ENCODE data around the gene TGM3. TPM values are rescaled to one million over a fixed set of nuclear protein-coding genes. Genes with fewer than 3 reads are reported as not detected.

The TGM3 gene
- total and polyA plus RNA-seq, 2 of the 4 experiments (the other 2 are of a cell fraction) = not detected

DNA sequence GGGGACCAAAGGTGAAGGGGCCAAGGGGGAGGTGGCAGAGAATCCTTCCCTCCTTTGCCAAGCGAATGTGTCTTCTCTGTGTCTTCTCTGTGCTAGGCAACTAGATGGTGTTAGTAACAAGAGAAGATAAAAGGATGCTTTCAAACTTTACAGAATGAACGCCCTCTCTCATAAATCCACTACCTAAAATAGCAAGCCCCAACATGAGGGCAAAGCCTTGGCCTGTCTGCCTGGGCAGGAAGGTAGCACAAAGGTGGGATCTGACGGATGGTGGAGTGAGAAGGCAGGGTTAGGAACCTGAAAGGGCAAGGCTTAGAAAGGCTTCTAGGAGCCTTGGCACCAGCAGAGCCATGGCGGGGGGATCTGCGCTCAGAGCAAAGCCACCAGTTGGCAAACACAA lies 13.6 kb upstream of the TGM3 start:
- peak overlapping the region; percentile 21 for H2AFZ ChIP-seq (replicated peaks; ENCODE audit: low read length, poor library complexity)
- no CpG with 5 or more reads among the region's 5 CpGs for WGBS, 2 experiments (ENCODE audit: extremely low coverage in 2 of 2, insufficient read length in 1 of 2)
- DNase-seq = no peak
- BruUV-seq (replicated peaks) = no TSS peak
- in situ Hi-C loops (cut with MboI; ENCODE audit: low sequenced_read_pairs) = no loop called here
- H4K5ac ChIP-seq (ENCODE audit: low read depth, low read length) = no peak overlapping the region
- no peak overlapping the region for H2BK15ac ChIP-seq (ENCODE audit: low read depth, low read length)
- H3K14ac ChIP-seq (replicated peaks; ENCODE audit: low read depth, low read length) = no peak overlapping the region
- no peak overlapping the region for H2AK5ac ChIP-seq (ENCODE audit: low read depth, low read length)
- no peak overlapping the region for H4K91ac ChIP-seq (ENCODE audit: insufficient read depth, low read depth, low read length)
- H3K79me1 ChIP-seq (ENCODE audit: low read depth in 1 of 2, low read length in 2 of 2) = no peaks in the 10 kb centered on the region
- no peak overlapping the region for H2AK9ac ChIP-seq (replicated peaks; ENCODE audit: low read depth, low read length, poor library complexity)
- intact Hi-C loops (cut with micrococcal nuclease) = no loop called here
- no peaks in the 10 kb centered on the region for H4K20me1 ChIP-seq (ENCODE audit: insufficient read depth, low read length)
- H3K4me2 ChIP-seq (ENCODE audit: low read depth, low read length) = no peak overlapping the region
- no peak for TF ChIP-seq MXI1 (IDR thresholded peaks at IDR 0.05; ENCODE audit: borderline replicate concordance, low read depth, low read length)
- TF ChIP-seq, protein P1, sequence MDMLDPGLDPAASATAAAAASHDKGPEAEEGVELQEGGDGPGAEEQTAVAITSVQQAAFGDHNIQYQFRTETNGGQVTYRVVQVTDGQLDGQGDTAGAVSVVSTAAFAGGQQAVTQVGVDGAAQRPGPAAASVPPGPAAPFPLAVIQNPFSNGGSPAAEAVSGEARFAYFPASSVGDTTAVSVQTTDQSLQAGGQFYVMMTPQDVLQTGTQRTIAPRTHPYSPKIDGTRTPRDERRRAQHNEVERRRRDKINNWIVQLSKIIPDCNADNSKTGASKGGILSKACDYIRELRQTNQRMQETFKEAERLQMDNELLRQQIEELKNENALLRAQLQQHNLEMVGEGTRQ (IDR thresholded peaks at IDR 0.05; ENCODE audit: low read depth, low read length) = no peak
- TF ChIP-seq MAFK (IDR thresholded peaks at IDR 0.05; ENCODE audit: low read depth, low read length) = no peak
- TF ChIP-seq POLR2A (IDR thresholded peaks at IDR 0.05; ENCODE audit: low read depth, low read length) = no peak
- TF ChIP-seq RFX5 (IDR thresholded peaks at IDR 0.05; ENCODE audit: low read depth, low read length) = no peak
- TF ChIP-seq SMC3 (IDR thresholded peaks at IDR 0.05; ENCODE audit: low read depth, low read length) = no peak
- no peak for TF ChIP-seq CEBPB (IDR thresholded peaks at IDR 0.05; ENCODE audit: low read depth, low read length)
- no peak overlapping the region for H3K23ac ChIP-seq (ENCODE audit: low read depth, low read length)
- ChIA-PET POLR2A (ENCODE audit: unreplicated experiment) (no interaction called here), CTCF (no interaction called here)
- no peak overlapping the region for H3K18ac ChIP-seq (ENCODE audit: low read depth, low read length)
- H3K4me1 ChIP-seq (ENCODE audit: control insufficient read depth, insufficient read depth, low read length) = no peaks in the 10 kb centered on the region
- no peak overlapping the region for H3K9ac ChIP-seq (ENCODE audit: low read depth, low read length)
- no peak overlapping the region for H4K8ac ChIP-seq (ENCODE audit: low read depth in 2 of 2, low read length in 2 of 2)
- peaks cover 2% of the 10 kb centered on the region; the same call in 1 of the 2 replicates for H3K27me3 ChIP-seq (ENCODE audit: control insufficient read depth, insufficient read depth, low read length)
- H3K36me3 ChIP-seq (ENCODE audit: control insufficient read depth, insufficient read depth, low read length) = no peaks in the 10 kb centered on the region
- H2BK120ac ChIP-seq (ENCODE audit: low read depth, low read length) = no peak overlapping the region
- no peak overlapping the region for H3K27ac ChIP-seq (ENCODE audit: insufficient read depth, low read length)
- no peak overlapping the region for H2BK5ac ChIP-seq (ENCODE audit: low read depth, low read length, poor library complexity, severe bottlenecking)
- no peak overlapping the region for H2BK20ac ChIP-seq (ENCODE audit: low read depth, low read length)
- H3K4ac ChIP-seq (ENCODE audit: low read depth, low read length) = no peak overlapping the region
- dilution Hi-C loops (cut with HindIII; ENCODE audit: low sequenced_read_pairs, unreplicated experiment) = no loop called here
- H3K4me3 ChIP-seq (ENCODE audit: insufficient read depth, low read depth, low read length) = no peak overlapping the region
- H3K9me3 ChIP-seq (ENCODE audit: control insufficient read depth, insufficient read depth, low read length) = no peaks in the 10 kb centered on the region
- no peak overlapping the region for H3K56ac ChIP-seq (ENCODE audit: extremely low read depth, insufficient read depth, low read length)
- no peak for ATAC-seq (ENCODE audit: low read depth)
- H3K9me1 ChIP-seq (ENCODE audit: insufficient read depth, low read length) = no peaks in the 10 kb centered on the region
